ENCODE measurements around the gene IL26.

DNA sequence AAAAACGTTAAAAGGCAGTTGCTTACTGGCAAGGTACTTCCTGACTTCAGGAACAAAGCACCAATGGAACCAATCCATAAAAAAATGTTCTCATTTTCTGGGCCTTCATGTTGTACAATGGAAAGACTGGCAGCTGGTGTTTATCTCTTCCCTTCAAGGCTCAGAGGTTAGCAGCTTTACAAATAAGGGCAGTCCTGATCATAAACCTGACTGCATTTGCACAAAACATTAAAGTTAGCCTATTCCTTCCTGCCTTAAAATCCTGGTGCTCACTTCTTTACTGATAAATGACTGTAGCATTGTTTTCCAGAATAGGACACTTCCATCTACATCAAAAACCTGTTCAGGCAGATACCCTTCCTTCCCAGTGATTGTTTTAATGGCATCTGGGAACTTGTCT lies 19.2 kb downstream of the IL26 start:
- TF ChIP-seq, protein P1, sequence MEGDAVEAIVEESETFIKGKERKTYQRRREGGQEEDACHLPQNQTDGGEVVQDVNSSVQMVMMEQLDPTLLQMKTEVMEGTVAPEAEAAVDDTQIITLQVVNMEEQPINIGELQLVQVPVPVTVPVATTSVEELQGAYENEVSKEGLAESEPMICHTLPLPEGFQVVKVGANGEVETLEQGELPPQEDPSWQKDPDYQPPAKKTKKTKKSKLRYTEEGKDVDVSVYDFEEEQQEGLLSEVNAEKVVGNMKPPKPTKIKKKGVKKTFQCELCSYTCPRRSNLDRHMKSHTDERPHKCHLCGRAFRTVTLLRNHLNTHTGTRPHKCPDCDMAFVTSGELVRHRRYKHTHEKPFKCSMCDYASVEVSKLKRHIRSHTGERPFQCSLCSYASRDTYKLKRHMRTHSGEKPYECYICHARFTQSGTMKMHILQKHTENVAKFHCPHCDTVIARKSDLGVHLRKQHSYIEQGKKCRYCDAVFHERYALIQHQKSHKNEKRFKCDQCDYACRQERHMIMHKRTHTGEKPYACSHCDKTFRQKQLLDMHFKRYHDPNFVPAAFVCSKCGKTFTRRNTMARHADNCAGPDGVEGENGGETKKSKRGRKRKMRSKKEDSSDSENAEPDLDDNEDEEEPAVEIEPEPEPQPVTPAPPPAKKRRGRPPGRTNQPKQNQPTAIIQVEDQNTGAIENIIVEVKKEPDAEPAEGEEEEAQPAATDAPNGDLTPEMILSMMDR (conservative IDR thresholded peaks at IDR 0.05; ENCODE audit: low read depth, low read length) = no peak
- TF ChIP-seq EZH2 (IDR thresholded peaks at IDR 0.05; ENCODE audit: low read length, unreplicated experiment) (no peak), EZH2phosphoT487 (IDR thresholded peaks at IDR 0.05; ENCODE audit: borderline replicate concordance, low read length) (no peak)
